A673 (cell line): ENCODE data around the gene CFAP57. TPM values are rescaled to one million over a fixed set of nuclear protein-coding genes. Genes with fewer than 3 reads are reported as not detected.

Experiments used
- BruUV-seq: library from RNA; stranded (reverse); fragments of 400-500 nt; replicated peaks from 2 replicates; lab custom pipeline; 2021; lab: Mats Ljungman, UMichigan
- CTCF ChIA-PET: fragments of 300-600 bp; sonication (Branson Sonifier 250); formaldehyde crosslinking; loops from one replicate; lab custom pipeline; 2022; ENCODE audit warnings: antibody characterized with exemption; lab: Charles Lee
- POLR2A ChIA-PET: fragments of 300-600 bp; sonication (Branson Sonifier 250); formaldehyde crosslinking; loops from one replicate; lab custom pipeline; 2022; ENCODE audit warnings: antibody characterized with exemption; ENCODE audit not compliant: low non-redundant PET; lab: Charles Lee
- DNase-seq: peaks from one replicate; pipeline ENCODE4 v3.0.0-alpha.2; 2015; ENCODE audit warnings: low spot score
- H3K27ac ChIP-seq: fragments of 200-600 bp; sonication (generic); 2 replicates; pipeline ENCODE4 v1.5.1; 2016; ENCODE audit warnings: mixed run types, low read depth, mild to moderate bottlenecking, mixed read lengths, antibody characterized with exemption, low read length; ENCODE audit not compliant: poor library complexity, severe bottlenecking
- H3K27me3 ChIP-seq: fragments of 200-600 bp; sonication (generic); replicated peaks from 2 replicates; pipeline ENCODE4 v1.6.1; 2017; ENCODE audit warnings: mixed run types, low read depth, mild to moderate bottlenecking, mixed read lengths, antibody characterized with exemption, low read length; ENCODE audit not compliant: insufficient read depth, poor library complexity
- H3K36me3 ChIP-seq: fragments of 200-600 bp; sonication (generic); 2 replicates; pipeline ENCODE4 v1.6.1; 2016; ENCODE audit warnings: mixed run types, mild to moderate bottlenecking, mixed read lengths, antibody characterized with exemption, low read length; ENCODE audit not compliant: insufficient read depth, poor library complexity, severe bottlenecking
- H3K4me1 ChIP-seq: fragments of 200-600 bp; sonication (generic); 2 replicates; pipeline ENCODE4 v1.6.1; 2017; ENCODE audit warnings: mixed run types, mild to moderate bottlenecking, mixed read lengths, antibody characterized with exemption, low read length; ENCODE audit not compliant: insufficient read depth, poor library complexity, severe bottlenecking
- H3K4me3 ChIP-seq: fragments of 200-600 bp; sonication (generic); 2 replicates; pipeline ENCODE4 v1.5.1; 2016; ENCODE audit warnings: low read depth, mixed run types, mild to moderate bottlenecking, mixed read lengths, low read length; ENCODE audit not compliant: poor library complexity, severe bottlenecking
- H3K9me3 ChIP-seq: fragments of 200-600 bp; sonication (generic); 2 replicates; pipeline ENCODE4 v1.6.1; 2016; ENCODE audit warnings: mixed run types, low read depth, mild to moderate bottlenecking, mixed read lengths, antibody characterized with exemption, low read length; ENCODE audit not compliant: poor library complexity, severe bottlenecking
- CTCF ChIP-seq: fragments of 300-800, 200-600 bp; sonication (generic); conservative IDR thresholded peaks from 2 replicates; pipeline ENCODE4 v1.5.1; 2017; ENCODE audit warnings: low read depth, mild to moderate bottlenecking, antibody characterized with exemption, low read length, moderate library complexity, mixed read lengths
- EZH2 ChIP-seq: fragments of 200-600 bp; sonication (generic); IDR thresholded peaks from 2 replicates; pipeline ENCODE4 v1.6.1; 2017; ENCODE audit warnings: borderline replicate concordance, low read depth, mild to moderate bottlenecking, mixed read lengths, antibody characterized with exemption, low read length; ENCODE audit not compliant: poor library complexity, severe bottlenecking
- intact Hi-C: fragments of 100-400 bp; cut with micrococcal nuclease; formaldehyde crosslinking; loops from one replicate; pipeline ENCODE4 v1.10.0; 2022; ENCODE audit not compliant: unreplicated experiment
- total RNA-seq: library from RNA; stranded (reverse); gene quantifications from 2 replicates; pipeline ENCODE4 v1.2.3, GENCODE V29; 2021

The CFAP57 gene
- total RNA-seq, 1 experiment from 2014 or later: 0.73 TPM

- no TSS peak for BruUV-seq
- H3K27me3 ChIP-seq: no peaks in the 10 kb centered on the region
- intact Hi-C loops: no loop called here
- TF ChIP-seq CTCF (no peak), EZH2 (no peak)
- peaks cover 10% of the 10 kb centered on the region for H3K4me1 ChIP-seq
- H3K27ac ChIP-seq: no peak overlapping the region
- H3K9me3 ChIP-seq: no peaks in the 10 kb centered on the region
- CTCF ChIA-PET: no interaction called here
- no peak overlapping the region for H3K4me3 ChIP-seq
- DNase-seq: no peak
- no peaks in the 10 kb centered on the region for H3K36me3 ChIP-seq
- POLR2A ChIA-PET: interaction anchor here (0.8 kb wide), 1 partner anchor 54 kb away, joined by 3 read pairs; no protein-coding TSS in a partner anchor
These were observed 104.5 kb downstream of the CFAP57 start for GRCh38 chr1:43276673-43277072.

GRCh38 chr1:43277116-43277876 is 105.2 kb downstream of the CFAP57 start:
- no peak overlapping the region for H3K27ac ChIP-seq
- intact Hi-C loops: no loop called here
- H3K27me3 ChIP-seq: no peaks in the 10 kb centered on the region
- no peaks in the 10 kb centered on the region for H3K36me3 ChIP-seq
- BruUV-seq: no TSS peak
- DNase-seq: no peak
- TF ChIP-seq CTCF: no peak
- no peak overlapping the region for H3K4me3 ChIP-seq
- ChIA-PET CTCF (no interaction called here), POLR2A (interaction anchor here (0.8 kb wide), 1 partner anchor 55 kb away, joined by 3 read pairs; no protein-coding TSS in a partner anchor)
- H3K4me1 ChIP-seq: peaks cover 10% of the 10 kb centered on the region
- no peaks in the 10 kb centered on the region for H3K9me3 ChIP-seq

- no TSS peak for BruUV-seq
- intact Hi-C loops: no loop called here
These were observed 107.0 kb downstream of the CFAP57 start for GRCh38 chr1:43279161-43279560.

More at GRCh38 chr1:43279161-43279560, 107.0 kb downstream of the CFAP57 start:
- Histone ChIP-seq H3K27me3 (no peaks in the 10 kb centered on the region), H3K27ac (no peak overlapping the region), H3K4me1 (peaks cover 7% of the 10 kb centered on the region), H3K36me3 (no peaks in the 10 kb centered on the region), H3K4me3 (no peak overlapping the region), H3K9me3 (no peaks in the 10 kb centered on the region)
- TF ChIP-seq CTCF (no peak), EZH2 (no peak)
- POLR2A ChIA-PET: no interaction called here
- CTCF ChIA-PET: no interaction called here
- DNase-seq: no peak
